HG03457 (cell line): ENCODE data around the gene TXNDC9.
"Not testable (repeated sequence)": the region's sequence is repeated elsewhere in the genome, so short reads cannot be mapped to it uniquely, and the experiment has no call there.

Experiments
- ATAC-seq: cut with Tn5 transposase; IDR thresholded peaks from one replicate; pipeline ENCODE4 v1.9.1; 2021; ENCODE audit warnings: moderate number of reproducible peaks; ENCODE audit not compliant: unreplicated experiment

TXNDC9 gene

GRCh38 chr2:99335911-99336803 is at the start of gene TXNDC9:
TSS of gene TXNDC9 (minus strand) at chr2:99336333. CDS start at chr2:99333210, 3,123 bp downstream.
- peak; percentile 57 for ATAC-seq

GRCh38 chr2:99382143-99382542 is 46.0 kb upstream of the TXNDC9 start:
- no peak for ATAC-seq

DNA sequence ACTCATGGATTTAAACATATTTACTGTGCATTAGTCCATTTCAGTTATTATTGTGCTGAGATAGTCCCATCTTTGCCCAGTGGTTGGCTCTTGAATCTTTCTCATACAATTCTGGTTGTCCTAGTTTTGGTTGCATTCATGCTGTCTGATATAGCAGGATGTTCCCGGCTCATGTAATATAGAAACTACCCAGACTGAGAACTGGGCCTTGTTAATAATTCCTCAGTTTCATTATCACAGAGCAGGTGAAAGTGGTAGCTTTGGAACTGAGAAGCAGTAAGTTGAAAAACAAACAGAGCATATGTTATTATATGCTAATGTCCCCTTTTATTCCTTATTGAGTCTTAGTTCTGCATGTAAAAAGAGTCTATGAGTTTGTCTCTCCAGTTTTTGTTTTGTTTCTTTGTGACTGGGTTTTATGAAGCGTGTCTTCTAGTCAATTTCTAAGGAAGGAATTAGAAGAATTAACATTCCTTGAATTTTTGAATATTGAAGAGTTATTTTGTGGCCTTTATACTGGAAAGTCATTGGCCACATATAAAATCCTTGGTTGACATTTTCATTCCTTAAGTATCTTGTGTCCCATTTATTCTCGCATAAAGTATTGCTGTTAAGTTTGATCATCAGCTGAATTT is 44.4 kb upstream of the TXNDC9 start:
- peak; percentile 73 for ATAC-seq

- ATAC-seq: no peak
These were observed 41.7 kb upstream of the TXNDC9 start for GRCh38 chr2:99377879-99378278.

GRCh38 chr2:99376254-99376864 is 40.2 kb upstream of the TXNDC9 start:
- ATAC-seq: no peak

DNA sequence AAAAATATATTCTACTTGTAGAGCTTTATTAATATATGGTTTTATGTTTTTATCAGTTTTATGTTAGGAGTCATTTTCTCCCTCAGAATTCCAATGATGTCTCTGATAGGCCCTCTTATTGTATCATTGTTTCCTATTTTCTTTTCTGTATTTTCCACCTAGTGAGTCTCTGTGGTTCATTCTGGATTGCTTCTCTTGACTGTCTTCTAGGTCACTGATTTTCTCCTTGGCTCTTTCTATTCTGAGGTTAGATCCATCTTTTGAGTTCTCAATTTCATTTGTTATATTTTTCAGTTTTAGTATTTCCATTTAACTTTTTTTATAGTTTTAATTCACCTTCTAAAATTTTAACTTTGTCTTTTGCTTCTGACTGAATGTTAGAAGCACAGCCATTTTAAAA is 38.6 kb upstream of the TXNDC9 start:
- ATAC-seq: no peak

DNA sequence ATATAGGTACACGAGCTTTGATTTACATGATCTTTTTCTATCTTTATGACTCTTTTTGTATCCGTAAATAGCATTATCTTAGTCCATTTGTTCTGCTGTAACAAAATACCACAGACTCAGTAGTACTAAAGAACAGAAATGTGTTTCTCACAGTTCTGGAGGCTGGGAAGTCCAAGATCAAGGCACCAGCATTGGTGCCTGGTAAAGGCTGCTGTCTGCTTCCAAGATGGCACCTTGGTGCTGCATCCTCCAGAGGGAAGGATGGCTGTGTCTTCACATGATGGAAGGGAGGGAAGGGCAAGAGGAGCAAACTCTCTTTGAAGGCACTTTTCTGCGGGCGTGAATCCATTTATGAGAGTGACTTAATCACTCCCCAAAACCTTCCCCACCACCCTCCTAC is 37.0 kb upstream of the TXNDC9 start:
- no peak for ATAC-seq

GRCh38 chr2:99368854-99369253 is 32.7 kb upstream of the TXNDC9 start:
- ATAC-seq: not testable (repeated sequence)

GRCh38 chr2:99365661-99366060 is 29.5 kb upstream of the TXNDC9 start:
- ATAC-seq: no peak

DNA sequence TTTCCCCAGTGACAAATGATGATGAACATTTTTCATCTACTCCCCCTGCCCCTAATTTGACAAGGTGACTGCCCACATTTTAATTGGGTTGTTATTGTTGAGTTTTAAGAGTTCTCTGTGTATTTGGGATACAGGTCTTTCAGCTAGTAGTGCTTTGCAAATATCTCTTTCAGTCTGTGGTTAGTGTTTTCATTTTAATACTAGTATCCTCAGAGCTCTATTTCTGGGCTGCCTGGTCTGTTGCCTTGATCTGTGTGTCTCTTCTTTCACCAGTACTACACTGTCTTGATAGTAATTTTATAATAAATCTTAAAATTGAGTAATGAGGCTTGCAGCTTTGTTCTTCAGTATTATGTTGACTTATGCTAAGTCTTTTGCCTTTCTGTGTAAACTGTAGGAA is 20.7 kb upstream of the TXNDC9 start:
- no peak for ATAC-seq

- ATAC-seq: not testable (repeated sequence)
These were observed 18.7 kb upstream of the TXNDC9 start for GRCh38 chr2:99354825-99355224.

GRCh38 chr2:99354070-99354469 is 17.9 kb upstream of the TXNDC9 start:
- no peak for ATAC-seq

DNA sequence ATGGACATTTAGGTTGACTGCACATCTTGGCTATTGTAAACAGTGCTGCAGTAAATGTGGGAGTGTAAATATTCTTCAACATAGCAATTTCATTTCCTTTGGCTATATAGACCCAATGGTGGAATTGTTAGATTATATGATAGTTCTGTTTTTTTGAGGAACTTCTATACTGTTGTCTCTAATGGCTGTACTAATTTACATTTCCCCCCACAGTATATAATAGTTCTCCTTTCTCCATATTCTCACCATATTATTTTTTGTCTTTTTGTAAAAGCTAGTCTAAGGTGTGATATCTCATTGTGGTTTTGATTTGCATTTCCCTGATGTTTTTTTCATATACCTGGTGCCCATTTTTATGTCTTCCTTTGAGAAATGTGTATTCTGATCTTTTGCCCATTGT is 14.1 kb upstream of the TXNDC9 start:
- no peak for ATAC-seq

DNA sequence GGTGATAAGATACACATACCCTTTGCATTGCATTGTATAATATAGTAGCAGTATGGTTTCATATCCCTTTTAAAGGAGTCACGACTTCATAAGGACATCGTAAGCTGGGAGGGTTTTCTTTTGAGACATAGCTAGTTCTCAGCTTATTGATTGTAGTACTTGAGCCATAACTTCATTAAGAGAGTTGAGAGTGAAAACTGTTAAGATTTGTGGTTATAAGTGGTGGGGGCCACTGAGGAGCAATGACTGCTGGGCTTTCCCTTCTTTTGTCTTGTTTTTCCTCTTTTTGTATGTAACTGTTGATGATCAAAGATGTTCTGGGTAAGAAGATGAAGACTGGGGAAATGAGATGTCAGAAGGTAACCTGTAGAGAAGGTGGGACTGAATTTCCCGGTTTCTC is 12.0 kb upstream of the TXNDC9 start:
- no peak for ATAC-seq

DNA sequence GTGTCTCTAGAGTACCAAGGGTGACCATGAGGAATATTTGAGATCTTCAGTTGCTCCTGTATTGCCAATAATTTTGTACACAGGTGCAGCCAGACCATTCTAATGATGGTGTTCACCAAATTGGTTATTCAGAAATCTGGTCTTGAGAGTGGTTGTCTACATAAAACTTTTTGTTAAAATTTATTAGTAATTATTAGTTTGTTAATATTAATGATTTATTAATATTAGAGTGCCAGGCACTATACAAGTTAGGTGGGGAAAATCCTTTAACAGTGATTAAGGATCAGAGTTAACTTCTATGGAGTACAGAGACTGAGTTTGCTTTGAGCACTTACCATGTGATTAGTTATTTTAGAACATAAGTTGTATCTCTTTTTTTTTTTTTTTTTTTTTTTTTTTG is 10.1 kb upstream of the TXNDC9 start:
- no peak for ATAC-seq

DNA sequence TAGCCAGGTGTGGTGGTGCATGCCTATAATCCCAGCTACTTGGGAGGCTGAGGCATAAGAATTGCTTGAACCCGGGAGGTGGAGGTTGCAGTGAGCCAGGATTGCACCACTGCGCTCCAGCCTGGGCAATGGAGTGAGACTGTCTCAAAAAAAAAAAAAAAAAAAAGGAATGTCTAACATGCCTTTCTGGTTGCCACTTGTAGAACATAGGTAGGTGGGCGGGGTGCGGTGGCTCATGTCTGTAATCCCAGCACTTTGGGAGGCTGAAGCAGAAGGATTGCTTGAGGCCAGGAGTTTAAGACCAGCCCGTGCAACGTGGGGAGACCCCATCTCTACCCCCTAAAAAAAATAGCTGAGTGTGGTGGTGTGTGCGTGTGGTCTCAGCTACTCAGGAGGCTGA is 9.3 kb upstream of the TXNDC9 start:
- ATAC-seq: not testable (repeated sequence)

DNA sequence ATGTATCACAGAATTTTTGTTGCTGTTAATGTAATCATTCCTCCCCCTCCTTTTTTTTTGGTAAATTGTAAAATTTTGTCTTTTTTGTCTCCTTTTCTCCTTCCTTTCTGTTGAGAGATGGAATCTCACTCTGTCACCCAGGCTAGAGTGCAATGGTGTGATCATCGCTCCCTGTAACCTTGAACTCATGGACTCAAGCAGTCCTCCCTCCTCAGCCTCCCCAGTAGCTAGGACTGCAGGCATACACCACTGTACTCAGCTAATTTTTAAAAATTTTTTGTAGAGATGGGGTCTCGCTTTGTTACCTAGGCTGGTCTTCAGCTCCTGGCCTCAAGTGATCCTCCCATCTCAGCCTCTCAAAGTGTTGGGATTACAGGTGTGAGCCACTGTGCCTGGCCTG is 6.4 kb upstream of the TXNDC9 start:
- no peak for ATAC-seq

- no peak for ATAC-seq
These were observed 4.6 kb upstream of the TXNDC9 start for GRCh38 chr2:99340669-99341236.

GRCh38 chr2:99338029-99338585 is 2.0 kb upstream of the TXNDC9 start:
- no peak for ATAC-seq

- peak; percentile 46 for ATAC-seq
These were observed 1.2 kb upstream of the TXNDC9 start, which contains the start of gene EIF5B for GRCh38 chr2:99337113-99338028. TSS of gene EIF5B (plus strand) at chr2:99337389. CDS start at chr2:99337555, 166 bp downstream.
